ENCODE data around the gene ALOX15. TPM values are rescaled to one million over a fixed set of nuclear protein-coding genes. Genes with fewer than 3 reads are reported as not detected.
"Not testable (repeated sequence)": the region's sequence is repeated elsewhere in the genome, so short reads cannot be mapped to it uniquely, and the experiment has no call there.

ALOX15 gene
- total and polyA plus RNA-seq, 9 donors, result 0.07 to 1.4 (median 0.29) TPM

GRCh38 chr17:4635823-4636375, 5.6 kb downstream of the ALOX15 start:
- no peaks in the 10 kb centered on the region for H3K4me1 ChIP-seq (ENCODE audit: control insufficient read depth, insufficient read depth, low read length)
- H3K9me3 ChIP-seq (replicated peaks; ENCODE audit: control insufficient read depth, low read depth, low read length), result no peaks in the 10 kb centered on the region
- H3K4me3 ChIP-seq (ENCODE audit: low read length), result no peak overlapping the region
- H3K27me3 ChIP-seq (ENCODE audit: control insufficient read depth, insufficient read depth, low read length), result peaks cover 55% of the 10 kb centered on the region
- H3K36me3 ChIP-seq (ENCODE audit: control insufficient read depth, insufficient read depth, low read length), result no peaks in the 10 kb centered on the region
- no peak overlapping the region for H3K27ac ChIP-seq (ENCODE audit: low read length)
- DNase-seq, result peak; percentile 38
- WGBS (ENCODE audit: insufficient coverage), result 6% methylated on average over 7 of the region's 10 CpGs

- no peaks in the 10 kb centered on the region for H3K4me1 ChIP-seq (ENCODE audit: control insufficient read depth, insufficient read depth, low read length)
- H3K27ac ChIP-seq (ENCODE audit: low read length), result no peak overlapping the region
- no peak overlapping the region for H3K4me3 ChIP-seq (ENCODE audit: low read length)
- H3K9me3 ChIP-seq (replicated peaks; ENCODE audit: control insufficient read depth, low read depth, low read length), result no peaks in the 10 kb centered on the region
- 69% methylated on average over 2 of the region's 4 CpGs for WGBS (ENCODE audit: insufficient coverage)
- no peak for DNase-seq
- peaks cover 48% of the 10 kb centered on the region for H3K27me3 ChIP-seq (ENCODE audit: control insufficient read depth, insufficient read depth, low read length)
- no peaks in the 10 kb centered on the region for H3K36me3 ChIP-seq (ENCODE audit: control insufficient read depth, insufficient read depth, low read length)
Observed at GRCh38 chr17:4634976-4635375, 6.5 kb downstream of the ALOX15 start.

- peaks cover 39% of the 10 kb centered on the region for H3K27me3 ChIP-seq (ENCODE audit: control insufficient read depth, insufficient read depth, low read length)
- WGBS (ENCODE audit: insufficient coverage), result no CpG with 5 or more reads among the region's 2 CpGs
Observed at GRCh38 chr17:4633643-4634042, 7.8 kb downstream of the ALOX15 start.

GRCh38 chr17:4632581-4632920, 8.9 kb downstream of the ALOX15 start:
- DNase-seq, result no peak
- H3K36me3 ChIP-seq (ENCODE audit: control insufficient read depth, insufficient read depth, low read length), result no peaks in the 10 kb centered on the region
- no peaks in the 10 kb centered on the region for H3K4me1 ChIP-seq (ENCODE audit: control insufficient read depth, insufficient read depth, low read length)
- H3K27me3 ChIP-seq (ENCODE audit: control insufficient read depth, insufficient read depth, low read length), result peaks cover 33% of the 10 kb centered on the region
- no peak overlapping the region for H3K27ac ChIP-seq (ENCODE audit: low read length)
- 24% methylated on average over 5 of the region's 7 CpGs for WGBS (ENCODE audit: insufficient coverage)
- no peak overlapping the region for H3K4me3 ChIP-seq (ENCODE audit: low read length)
- no peaks in the 10 kb centered on the region for H3K9me3 ChIP-seq (replicated peaks; ENCODE audit: control insufficient read depth, low read depth, low read length)

More at GRCh38 chr17:4633643-4634042, 7.8 kb downstream of the ALOX15 start:
- Histone ChIP-seq H3K4me3 (ENCODE audit: low read length) (no peak overlapping the region), H3K9me3 (replicated peaks; ENCODE audit: control insufficient read depth, low read depth, low read length) (no peaks in the 10 kb centered on the region), H3K36me3 (ENCODE audit: control insufficient read depth, insufficient read depth, low read length) (no peaks in the 10 kb centered on the region), H3K4me1 (ENCODE audit: control insufficient read depth, insufficient read depth, low read length) (no peaks in the 10 kb centered on the region), H3K27ac (ENCODE audit: low read length) (no peak overlapping the region)
- no peak for DNase-seq

- no peaks in the 10 kb centered on the region for H3K36me3 ChIP-seq (ENCODE audit: control insufficient read depth, insufficient read depth, low read length)
- no peaks in the 10 kb centered on the region for H3K9me3 ChIP-seq (replicated peaks; ENCODE audit: control insufficient read depth, low read depth, low read length)
- no peak overlapping the region for H3K27ac ChIP-seq (ENCODE audit: low read length)
- no peak overlapping the region for H3K4me3 ChIP-seq (ENCODE audit: low read length)
- H3K4me1 ChIP-seq (ENCODE audit: control insufficient read depth, insufficient read depth, low read length), result no peaks in the 10 kb centered on the region
- H3K27me3 ChIP-seq (ENCODE audit: control insufficient read depth, insufficient read depth, low read length), result peaks cover 28% of the 10 kb centered on the region
- no peak for DNase-seq
- WGBS (ENCODE audit: insufficient coverage), result 61% methylated on average over 18 of the region's 21 CpGs
Observed at GRCh38 chr17:4631836-4632580, 9.5 kb downstream of the ALOX15 start.

DNA sequence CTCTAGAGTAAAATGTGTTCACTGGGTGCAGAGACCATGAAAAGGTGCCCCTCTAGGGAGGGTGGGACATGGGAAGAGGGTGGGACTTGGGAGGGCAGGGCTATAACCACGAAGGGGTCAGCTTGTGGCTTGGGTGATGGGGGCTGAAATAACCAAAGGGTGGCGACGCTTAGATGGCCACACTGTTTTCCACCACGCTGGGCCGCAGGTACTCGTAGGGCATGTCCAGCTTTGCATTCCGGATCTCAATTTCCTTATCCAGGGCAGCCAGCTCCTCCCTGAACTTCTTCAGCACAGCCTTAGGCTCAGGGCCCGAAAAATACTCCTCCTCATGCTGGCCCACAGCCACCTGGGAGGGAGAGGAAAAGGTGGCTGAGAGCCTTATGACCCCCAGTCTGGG, 10.0 kb downstream of the ALOX15 start:
- DNase-seq, result no peak
- Histone ChIP-seq H3K27ac (ENCODE audit: low read length) (no peak overlapping the region), H3K4me3 (ENCODE audit: low read length) (no peak overlapping the region), H3K9me3 (replicated peaks; ENCODE audit: control insufficient read depth, low read depth, low read length) (no peaks in the 10 kb centered on the region), H3K36me3 (ENCODE audit: control insufficient read depth, insufficient read depth, low read length) (no peaks in the 10 kb centered on the region), H3K27me3 (ENCODE audit: control insufficient read depth, insufficient read depth, low read length) (peaks cover 22% of the 10 kb centered on the region), H3K4me1 (ENCODE audit: control insufficient read depth, insufficient read depth, low read length) (no peaks in the 10 kb centered on the region)
- WGBS (ENCODE audit: insufficient coverage), result 75% methylated on average over 6 of the region's 8 CpGs

GRCh38 chr17:4626734-4627256, 14.7 kb downstream of the ALOX15 start:
- peaks cover 21% of the 10 kb centered on the region for H3K4me1 ChIP-seq (ENCODE audit: control insufficient read depth, insufficient read depth, low read length)
- WGBS (ENCODE audit: insufficient coverage), result 70% methylated on average over 2 of the region's 4 CpGs
- H3K27ac ChIP-seq (ENCODE audit: low read length), result no peak overlapping the region
- no peaks in the 10 kb centered on the region for H3K36me3 ChIP-seq (ENCODE audit: control insufficient read depth, insufficient read depth, low read length)
- peaks cover 8% of the 10 kb centered on the region for H3K9me3 ChIP-seq (replicated peaks; ENCODE audit: control insufficient read depth, low read depth, low read length)
- no peaks in the 10 kb centered on the region for H3K27me3 ChIP-seq (ENCODE audit: control insufficient read depth, insufficient read depth, low read length)
- no peak overlapping the region for H3K4me3 ChIP-seq (ENCODE audit: low read length)
- DNase-seq, result no peak

GRCh38 chr17:4625181-4625617, 16.3 kb downstream of the ALOX15 start:
- Histone ChIP-seq H3K4me1 (ENCODE audit: control insufficient read depth, insufficient read depth, low read length) (peaks cover 21% of the 10 kb centered on the region), H3K4me3 (ENCODE audit: low read length) (no peak overlapping the region), H3K9me3 (replicated peaks; ENCODE audit: control insufficient read depth, low read depth, low read length) (peaks cover 11% of the 10 kb centered on the region), H3K27ac (ENCODE audit: low read length) (peak overlapping the region; percentile 62), H3K36me3 (ENCODE audit: control insufficient read depth, insufficient read depth, low read length) (no peaks in the 10 kb centered on the region), H3K27me3 (ENCODE audit: control insufficient read depth, insufficient read depth, low read length) (peaks cover 2% of the 10 kb centered on the region)
- 60% methylated on average over 1 of the region's 12 CpGs for WGBS (ENCODE audit: insufficient coverage)
- peak; percentile 92 for DNase-seq

DNA sequence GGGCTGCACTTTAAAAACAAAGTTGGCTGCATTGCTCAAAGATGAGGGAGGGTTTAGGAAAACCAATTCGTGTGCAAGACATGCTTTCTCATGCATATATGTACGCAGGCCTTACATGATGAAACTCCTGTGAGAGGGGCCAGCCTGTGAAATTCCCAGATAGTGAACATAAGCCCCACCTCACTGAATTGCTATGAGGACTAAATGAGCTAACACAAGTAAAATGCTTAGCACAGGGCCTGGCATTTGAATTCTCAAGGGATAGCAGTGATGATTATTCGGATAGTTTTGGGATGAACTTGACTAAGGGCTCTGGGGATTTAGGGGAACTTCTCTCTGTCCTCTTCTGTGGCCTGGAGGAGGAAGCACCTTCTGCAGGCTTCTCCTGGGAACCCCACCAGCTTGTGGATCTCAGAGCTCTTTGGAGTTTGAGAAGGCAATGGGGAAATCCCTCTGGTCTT, 17.0 kb downstream of the ALOX15 start:
- H3K36me3 ChIP-seq (ENCODE audit: control insufficient read depth, insufficient read depth, low read length); DNase-seq; H3K4me3 ChIP-seq (ENCODE audit: low read length); H3K27me3 ChIP-seq (ENCODE audit: control insufficient read depth, insufficient read depth, low read length): not testable (repeated sequence)
- H3K4me1 ChIP-seq (ENCODE audit: control insufficient read depth, insufficient read depth, low read length), result peaks cover 21% of the 10 kb centered on the region
- H3K27ac ChIP-seq (ENCODE audit: low read length), result peak overlapping the region; percentile 62
- 38% methylated on average over 1 of the region's 3 CpGs for WGBS (ENCODE audit: insufficient coverage)
- peaks cover 11% of the 10 kb centered on the region for H3K9me3 ChIP-seq (replicated peaks; ENCODE audit: control insufficient read depth, low read depth, low read length)

GRCh38 chr17:4623249-4623648, 18.2 kb downstream of the ALOX15 start:
- H3K27ac ChIP-seq (ENCODE audit: low read length), result no peak overlapping the region
- peaks cover 11% of the 10 kb centered on the region for H3K9me3 ChIP-seq (replicated peaks; ENCODE audit: control insufficient read depth, low read depth, low read length)
- no peak for DNase-seq
- no peak overlapping the region for H3K4me3 ChIP-seq (ENCODE audit: low read length)
- H3K4me1 ChIP-seq (ENCODE audit: control insufficient read depth, insufficient read depth, low read length), result peaks cover 25% of the 10 kb centered on the region
- WGBS (ENCODE audit: insufficient coverage), result no CpG with 5 or more reads among the region's 2 CpGs
- H3K27me3 ChIP-seq (ENCODE audit: control insufficient read depth, insufficient read depth, low read length), result peaks cover 2% of the 10 kb centered on the region
- H3K36me3 ChIP-seq (ENCODE audit: control insufficient read depth, insufficient read depth, low read length), result no peaks in the 10 kb centered on the region

All from muscle of leg (tissue), 11 donors.